Erythroblast (primary cell): Measurements from ENCODE around the gene BMI1.

Experiments
- GATA1 ChIP-seq: IDR thresholded peaks from 2 replicates; pipeline ENCODE4 v1.6.1; 2011; ENCODE audit warnings: low read depth, mild to moderate bottlenecking, control low read depth, low read length, moderate library complexity
- POLR2A ChIP-seq: IDR thresholded peaks from 2 replicates; pipeline ENCODE4 v1.6.1; 2011; ENCODE audit warnings: mild to moderate bottlenecking, low read length

GRCh38 chr10:22342421-22342820, 21.5 kb downstream of the BMI1 start:
- no peak for TF ChIP-seq POLR2A
- no peak for TF ChIP-seq GATA1
